AG10803 (cell line): ENCODE data around the gene ZNF865.
A peak's percentile ranks its signal among the peaks of the same experiment; 100 is the strongest.

Experiments
- DNase-seq: peaks from one replicate; pipeline ENCODE4 v3.0.0; 2010; ENCODE audit warnings: low read depth
- H3K4me3 ChIP-seq: 2 replicates; pipeline ENCODE4 v1.5.1; 2011; ENCODE audit warnings: mild to moderate bottlenecking, low read length, control low read depth
- TF ChIP-seq, protein P1 (sequence below): conservative IDR thresholded peaks from 2 replicates; pipeline ENCODE4 v1.5.1; 2011; ENCODE audit warnings: mild to moderate bottlenecking, low read length, control low read depth, inconsistent platforms

The ZNF865 gene

DNA sequence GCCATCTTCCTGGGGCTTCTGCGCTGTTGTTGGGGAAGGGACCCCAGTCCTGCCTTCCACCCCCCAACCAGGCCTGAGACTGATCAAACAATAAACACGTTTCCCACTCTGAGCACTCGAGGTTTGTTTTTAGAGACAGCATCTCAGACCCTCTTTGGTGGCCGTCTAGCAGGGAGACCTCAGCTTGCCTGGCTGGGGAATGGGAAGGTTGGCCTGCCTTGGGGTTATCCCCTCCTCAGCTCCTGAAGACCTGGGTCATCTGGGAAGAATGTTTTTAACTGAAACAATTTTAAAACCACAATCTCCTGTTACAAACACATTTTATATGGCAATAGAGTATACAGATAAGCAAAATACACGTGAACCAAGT is 40.0 kb downstream of the ZNF865 start:
- H3K4me3 ChIP-seq: no peak overlapping the region

DNA sequence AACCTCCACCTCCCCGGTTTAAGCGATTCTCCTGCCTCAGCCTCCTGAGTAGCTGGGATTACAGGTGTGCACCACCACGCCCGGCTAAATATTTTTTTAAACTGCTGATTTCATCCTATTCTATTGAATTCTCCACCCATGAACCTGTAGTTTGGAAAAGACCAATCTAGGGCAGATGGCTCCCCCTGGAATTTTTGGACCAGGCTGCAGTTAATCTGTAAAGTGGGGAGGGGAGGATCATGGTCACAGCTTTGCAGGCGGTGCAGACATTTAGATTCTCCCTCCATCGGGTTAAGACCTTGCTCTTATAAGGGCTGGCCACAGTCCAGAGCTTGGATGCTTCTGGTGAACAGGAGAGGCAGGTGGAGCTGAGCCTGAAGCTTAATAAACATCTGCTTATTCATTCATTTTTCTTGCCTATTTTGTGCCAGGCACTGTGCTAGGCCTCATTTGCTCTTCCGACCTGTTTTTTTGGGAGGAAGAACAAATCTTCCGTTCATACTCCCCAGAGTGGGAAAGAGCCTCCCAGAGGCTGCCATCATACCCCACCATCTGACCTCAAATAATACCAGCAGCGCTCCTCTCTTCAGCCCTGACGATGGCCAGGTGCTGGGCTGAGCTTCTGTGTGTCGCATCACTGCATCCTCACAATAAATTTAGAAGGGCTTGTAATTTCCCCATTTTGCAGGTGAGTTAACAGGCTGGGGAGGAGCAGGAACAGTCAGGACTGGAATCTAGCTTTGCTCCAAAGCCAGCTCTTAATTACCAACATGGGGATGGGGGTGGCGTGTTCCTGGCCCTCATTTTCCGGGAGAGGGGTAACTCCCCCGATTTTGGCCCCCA is 41.7 kb downstream of the ZNF865 start:
- no peak for DNase-seq
- peak overlapping the region; percentile 76 for H3K4me3 ChIP-seq
- TF ChIP-seq, protein P1, sequence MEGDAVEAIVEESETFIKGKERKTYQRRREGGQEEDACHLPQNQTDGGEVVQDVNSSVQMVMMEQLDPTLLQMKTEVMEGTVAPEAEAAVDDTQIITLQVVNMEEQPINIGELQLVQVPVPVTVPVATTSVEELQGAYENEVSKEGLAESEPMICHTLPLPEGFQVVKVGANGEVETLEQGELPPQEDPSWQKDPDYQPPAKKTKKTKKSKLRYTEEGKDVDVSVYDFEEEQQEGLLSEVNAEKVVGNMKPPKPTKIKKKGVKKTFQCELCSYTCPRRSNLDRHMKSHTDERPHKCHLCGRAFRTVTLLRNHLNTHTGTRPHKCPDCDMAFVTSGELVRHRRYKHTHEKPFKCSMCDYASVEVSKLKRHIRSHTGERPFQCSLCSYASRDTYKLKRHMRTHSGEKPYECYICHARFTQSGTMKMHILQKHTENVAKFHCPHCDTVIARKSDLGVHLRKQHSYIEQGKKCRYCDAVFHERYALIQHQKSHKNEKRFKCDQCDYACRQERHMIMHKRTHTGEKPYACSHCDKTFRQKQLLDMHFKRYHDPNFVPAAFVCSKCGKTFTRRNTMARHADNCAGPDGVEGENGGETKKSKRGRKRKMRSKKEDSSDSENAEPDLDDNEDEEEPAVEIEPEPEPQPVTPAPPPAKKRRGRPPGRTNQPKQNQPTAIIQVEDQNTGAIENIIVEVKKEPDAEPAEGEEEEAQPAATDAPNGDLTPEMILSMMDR: no peak

More for the DNA sequence above, 40.0 kb downstream of the ZNF865 start:
- TF ChIP-seq, protein P1: no peak
- DNase-seq: no peak

DNA sequence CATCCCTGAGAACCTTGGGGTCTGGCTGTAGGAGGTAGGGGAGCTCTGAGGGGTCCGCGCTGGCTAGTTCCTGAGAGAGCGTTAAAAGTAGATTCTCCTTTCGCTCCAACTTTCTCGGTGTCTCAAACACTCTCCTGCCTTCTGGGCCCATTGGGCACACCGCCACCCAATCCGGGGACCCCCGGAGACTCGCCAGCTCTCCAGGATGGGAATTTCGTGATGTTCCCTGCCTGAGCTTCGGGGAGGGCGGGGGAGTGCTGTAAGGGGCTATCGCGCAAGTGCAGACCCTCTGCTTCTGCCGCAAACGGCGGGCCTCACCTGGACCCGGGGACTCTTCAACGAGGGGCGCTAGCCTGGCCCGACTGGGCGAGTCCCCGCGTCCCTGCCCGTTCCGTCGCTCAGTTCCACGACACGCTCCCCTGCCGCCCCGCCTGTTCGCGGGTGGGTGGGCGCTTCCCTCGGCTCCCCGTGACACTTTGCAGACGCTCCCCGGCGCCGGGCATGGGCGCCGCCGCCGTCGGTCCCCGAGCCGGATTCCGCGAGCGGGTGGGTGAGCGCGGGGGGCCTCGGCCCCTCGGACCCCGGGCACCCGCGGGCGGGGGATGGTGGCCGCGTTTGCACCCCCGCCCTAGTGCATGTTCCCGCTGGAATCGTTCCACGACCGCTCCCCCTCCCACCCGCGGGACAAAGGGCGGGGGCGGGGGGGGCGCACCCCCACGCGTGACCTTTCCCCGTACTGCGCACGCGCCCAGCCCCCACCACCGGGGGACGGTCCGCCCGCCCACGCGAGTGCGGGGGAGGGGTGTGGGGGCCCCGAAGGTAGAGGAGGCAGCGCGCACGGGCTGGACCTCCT is 42.5 kb downstream of the ZNF865 start, which contains the start of gene CCDC106:
CCDC106 (plus strand) TSS at position 481 of the 853 bp plus-strand sequence. CDS start 835 bp downstream, outside the sequence.
- DNase-seq: peak; percentile 76
- TF ChIP-seq, protein P1: no peak
- H3K4me3 ChIP-seq: peak within 1 kb of the TSS; percentile 76

DNA sequence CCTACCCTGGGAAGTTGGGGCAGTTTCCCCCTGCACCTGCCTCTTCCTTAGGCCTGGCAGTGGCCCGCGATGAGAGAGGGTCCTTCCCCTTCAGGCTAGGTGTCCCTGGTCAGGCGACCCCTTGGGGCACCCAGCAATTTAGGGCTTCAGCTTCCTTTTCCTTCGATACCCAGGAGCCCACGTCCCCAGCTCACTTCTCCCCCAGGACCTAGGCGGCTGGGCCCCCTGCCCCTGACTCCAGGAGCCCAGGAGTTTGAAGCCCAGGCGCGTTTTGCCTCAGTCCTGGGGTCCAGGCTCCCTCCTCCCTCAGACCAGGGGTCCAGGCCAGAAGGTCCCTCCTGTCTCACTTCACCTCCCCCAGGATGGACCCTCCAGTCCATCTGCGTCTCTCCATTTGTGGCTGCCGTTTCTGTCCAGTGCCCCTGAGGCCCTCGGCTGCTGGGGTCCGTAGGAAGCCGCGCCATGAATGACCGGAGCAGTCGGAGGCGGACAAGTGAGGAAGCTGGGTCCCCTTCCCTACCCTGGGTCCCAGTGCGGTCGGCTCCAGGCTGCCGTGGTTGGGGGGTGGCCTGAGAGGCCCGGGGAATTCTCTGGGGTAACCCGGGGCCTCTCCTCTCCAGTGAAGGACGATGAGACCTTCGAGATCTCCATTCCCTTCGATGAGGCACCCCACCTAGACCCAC is 43.3 kb downstream of the ZNF865 start:
- DNase-seq: no peak
- TF ChIP-seq, protein P1: no peak
- H3K4me3 ChIP-seq: peak overlapping the region; percentile 76

DNA sequence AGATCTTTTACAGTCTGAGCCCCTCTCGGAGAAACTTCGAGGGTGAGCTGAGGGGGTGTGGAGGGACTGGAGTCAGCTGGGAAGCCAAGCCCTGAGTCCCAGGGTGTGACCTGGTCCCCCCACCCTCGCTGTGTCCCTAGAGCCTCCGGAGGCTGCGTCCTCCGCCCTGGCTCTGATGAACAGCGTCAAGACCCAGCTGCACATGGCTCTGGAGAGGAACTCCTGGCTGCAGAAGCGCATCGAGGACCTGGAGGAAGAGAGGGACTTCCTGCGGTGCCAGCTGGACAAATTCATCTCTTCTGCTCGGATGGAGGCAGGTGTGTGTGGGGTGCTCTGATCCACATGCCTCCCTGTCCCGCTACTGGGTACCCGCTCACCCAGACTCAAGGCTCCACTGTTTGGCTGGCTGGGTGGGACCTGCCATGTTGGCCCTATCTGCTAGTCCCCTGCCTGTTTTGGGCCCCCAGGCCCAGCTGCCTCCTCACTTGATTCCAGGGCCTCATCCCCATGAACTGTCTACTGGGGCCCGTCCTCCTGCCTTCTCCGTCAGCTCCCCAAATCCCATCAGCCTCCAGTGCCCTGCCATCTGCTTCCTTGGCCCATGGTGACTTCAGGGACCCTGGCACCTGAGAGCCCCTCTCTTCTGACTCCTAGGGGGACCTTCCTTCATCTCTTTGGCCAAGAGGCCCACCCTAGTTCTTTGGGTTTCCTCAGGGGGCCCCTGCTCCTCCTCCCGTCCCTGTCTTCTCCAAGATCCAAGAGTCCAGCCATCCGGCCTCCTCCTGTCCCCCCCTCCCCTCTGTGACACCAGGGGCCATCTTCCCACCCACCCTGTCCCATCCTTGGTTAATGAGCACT is 44.0 kb downstream of the ZNF865 start:
- DNase-seq: no peak
- TF ChIP-seq, protein P1: no peak
- H3K4me3 ChIP-seq: peak overlapping the region; percentile 76

DNA sequence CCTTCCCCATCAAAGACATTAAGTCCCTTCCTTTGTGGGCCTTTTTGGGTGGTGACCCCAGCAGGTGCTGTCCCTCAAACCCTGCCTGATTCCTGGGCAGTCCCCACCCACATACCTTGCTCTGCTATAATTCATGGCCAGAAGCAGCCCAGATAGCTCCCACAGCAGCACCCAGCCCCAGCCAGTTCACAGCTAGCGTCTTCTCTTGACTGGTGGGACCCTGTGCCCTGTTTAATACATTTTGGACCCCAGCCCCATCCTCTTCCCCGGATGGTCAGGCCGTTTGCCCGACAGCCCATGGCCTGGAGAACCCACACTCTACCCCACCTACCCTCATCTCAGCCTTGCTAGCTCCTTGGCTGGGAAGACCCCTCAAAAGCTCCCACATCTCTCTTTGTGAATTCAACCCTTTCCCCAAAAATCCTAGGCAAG is 44.7 kb downstream of the ZNF865 start:
- DNase-seq: no peak
- TF ChIP-seq, protein P1: no peak
- no peak overlapping the region for H3K4me3 ChIP-seq
